ENCODE measurements around the gene COX20. TPM values are rescaled to one million over a fixed set of nuclear protein-coding genes. Genes with fewer than 3 reads are reported as not detected.

Gene COX20
- total and polyA plus RNA-seq, 2 donors (not counting 3 experiments of a cell fraction or from before 2014, with no cell fraction given): 17.1 to 30.2 TPM

GRCh38 chr1:244822878-244823277, 12.6 kb upstream of the COX20 start:
- Histone ChIP-seq H3K9ac (replicated peaks; ENCODE audit: extremely low read depth, insufficient read depth, low read length) (no peak overlapping the region), H4K20me1 (replicated peaks; ENCODE audit: control insufficient read depth, extremely low read depth, insufficient read depth, low read length) (no peaks in the 10 kb centered on the region), H3K27me3 (ENCODE audit: control insufficient read depth in 2 of 2, insufficient read depth in 2 of 2, low read length in 2 of 2) (no peaks in the 10 kb centered on the region), H3K4me2 (ENCODE audit: insufficient read depth, low read length) (no peak overlapping the region), H3K9me1 (replicated peaks; ENCODE audit: control insufficient read depth, extremely low read depth, insufficient read depth, low read length) (no peaks in the 10 kb centered on the region), H3K4me3 (replicated peaks in 1 of 3; ENCODE audit: insufficient read depth in 1 of 3, low read depth in 1 of 3, low read length in 3 of 3) (no peak overlapping the region), H3K4me1 (ENCODE audit: control insufficient read depth, extremely low read depth, insufficient read depth, low read length) (no peaks in the 10 kb centered on the region), H3K27ac (ENCODE audit: insufficient read depth, low read depth, low read length) (no peak overlapping the region), H3K9me3 (replicated peaks; ENCODE audit: control insufficient read depth, insufficient read depth, low read length) (no peaks in the 10 kb centered on the region), H2AFZ (ENCODE audit: low read depth, low read length) (no peak overlapping the region), H3K79me2 (ENCODE audit: control insufficient read depth, insufficient read depth, low read length) (no peaks in the 10 kb centered on the region), H3K36me3 (ENCODE audit: control insufficient read depth in 2 of 2, extremely low read depth in 1 of 2, insufficient read depth in 2 of 2, low read length in 2 of 2) (no peaks in the 10 kb centered on the region)
- DNase-seq (ENCODE audit: low read depth, low spot score) (no peak), FAIRE-seq (no peak)
- CTCF ChIA-PET: no interaction called here
- dilution Hi-C loops (cut with MboI; ENCODE audit: extremely low pct_ligation_motif_present, low sequenced_read_pairs) (no loop called here), intact Hi-C loops (cut with micrococcal nuclease) (no loop called here)
- no TSS peak for BruUV-seq (replicated peaks)
- POLR2A ChIA-PET: no interaction called here
- TF ChIP-seq MYC (IDR thresholded peaks at IDR 0.05; ENCODE audit: low read depth, low read length) (no peak), EZH2 (IDR thresholded peaks at IDR 0.05; ENCODE audit: borderline replicate concordance, low read depth, low read length, severe bottlenecking) (no peak), MAX (IDR thresholded peaks at IDR 0.05; ENCODE audit: insufficient read depth, insufficient read length) (no peak), POLR2A (IDR thresholded peaks at IDR 0.05; ENCODE audit: low read depth, low read length) (no peak)

GRCh38 chr1:244826712-244827111, 8.7 kb upstream of the COX20 start:
- BruUV-seq (replicated peaks): no TSS peak
- dilution Hi-C loops (cut with MboI; ENCODE audit: extremely low pct_ligation_motif_present, low sequenced_read_pairs): no loop called here
- Histone ChIP-seq H2AFZ (ENCODE audit: low read depth, low read length) (no peak overlapping the region), H3K4me3 (replicated peaks in 1 of 3; ENCODE audit: insufficient read depth in 1 of 3, low read depth in 1 of 3, low read length in 3 of 3) (no peak overlapping the region), H3K36me3 (ENCODE audit: control insufficient read depth in 2 of 2, extremely low read depth in 1 of 2, insufficient read depth in 2 of 2, low read length in 2 of 2) (no peaks in the 10 kb centered on the region), H3K27me3 (ENCODE audit: control insufficient read depth in 2 of 2, insufficient read depth in 2 of 2, low read length in 2 of 2) (no peaks in the 10 kb centered on the region), H3K9me3 (replicated peaks; ENCODE audit: control insufficient read depth, insufficient read depth, low read length) (no peaks in the 10 kb centered on the region), H3K4me2 (ENCODE audit: insufficient read depth, low read length) (no peak overlapping the region), H3K4me1 (ENCODE audit: control insufficient read depth, extremely low read depth, insufficient read depth, low read length) (no peaks in the 10 kb centered on the region), H3K9me1 (replicated peaks; ENCODE audit: control insufficient read depth, extremely low read depth, insufficient read depth, low read length) (no peaks in the 10 kb centered on the region), H3K79me2 (ENCODE audit: control insufficient read depth, insufficient read depth, low read length) (no peaks in the 10 kb centered on the region), H3K27ac (ENCODE audit: insufficient read depth, low read depth, low read length) (no peak overlapping the region), H3K9ac (replicated peaks; ENCODE audit: extremely low read depth, insufficient read depth, low read length) (no peak overlapping the region), H4K20me1 (replicated peaks; ENCODE audit: control insufficient read depth, extremely low read depth, insufficient read depth, low read length) (no peaks in the 10 kb centered on the region)
- POLR2A ChIA-PET: no interaction called here
- intact Hi-C loops (cut with micrococcal nuclease): no loop called here
- no peak for DNase-seq (ENCODE audit: low read depth, low spot score)
- TF ChIP-seq EZH2 (IDR thresholded peaks at IDR 0.05; ENCODE audit: borderline replicate concordance, low read depth, low read length, severe bottlenecking) (no peak), FOS (IDR thresholded peaks at IDR 0.05; ENCODE audit: borderline replicate concordance, insufficient read depth, low read length) (no peak), CTCF (IDR thresholded peaks at IDR 0.05; ENCODE audit: extremely low read depth in 1 of 2, insufficient read depth in 1 of 2, low read depth in 1 of 2, low read length in 2 of 2) (no peak), POLR2A (IDR thresholded peaks at IDR 0.05; ENCODE audit: low read depth, low read length) (no peak), GATA2 (IDR thresholded peaks at IDR 0.05; ENCODE audit: insufficient read depth, insufficient read length, low read depth, low read length) (no peak), MAX (IDR thresholded peaks at IDR 0.05; ENCODE audit: insufficient read depth, insufficient read length) (no peak), POLR2AphosphoS5 (IDR thresholded peaks at IDR 0.05; ENCODE audit: insufficient read depth, low read depth, low read length) (no peak), JUN (IDR thresholded peaks at IDR 0.05; ENCODE audit: borderline replicate concordance, insufficient read depth, insufficient read length, low read depth) (no peak), MYC (IDR thresholded peaks at IDR 0.05; ENCODE audit: low read depth, low read length) (no peak)
- FAIRE-seq: no peak
- CTCF ChIA-PET: interaction anchor here (0.6 to 2.7 kb wide), 2 partner anchors 28 to 216 kb away, joined by 3 to 7 read pairs; no protein-coding TSS in a partner anchor
